ENCODE results near the gene PGLYRP2. TPM values are rescaled to one million over a fixed set of nuclear protein-coding genes. Genes with fewer than 3 reads are reported as not detected.
A peak's percentile ranks its signal among the peaks of the same experiment; 100 is the strongest.
"Not testable (repeated sequence)": the region's sequence is repeated elsewhere in the genome, so short reads cannot be mapped to it uniquely, and the experiment has no call there.

Gene PGLYRP2
- total RNA-seq, 1 donor from 2014 or later: not detected

DNA sequence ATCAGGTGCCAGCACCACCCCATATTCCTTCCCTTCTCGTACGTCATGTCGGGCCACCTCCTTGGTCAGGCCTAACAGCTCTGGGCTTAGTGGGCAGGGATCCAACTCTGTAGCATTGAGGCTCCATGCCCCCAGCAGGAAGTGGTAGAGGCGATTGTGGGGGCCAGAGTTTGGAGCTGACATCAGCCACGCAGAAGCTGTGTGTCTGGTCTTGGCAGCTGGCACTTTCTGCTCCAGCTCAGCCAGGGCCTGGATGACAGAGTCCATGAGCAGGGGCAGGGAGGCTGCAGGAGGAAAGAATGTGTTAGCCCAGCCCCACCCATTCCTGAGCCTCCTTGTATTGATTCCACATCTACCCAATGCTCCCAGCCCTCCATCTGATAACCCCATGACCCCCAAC, 3.0 kb downstream of the PGLYRP2 start:
- no peak for DNase-seq
- no peak for ATAC-seq
- no peaks in the 10 kb centered on the region for H3K27me3 ChIP-seq
- no peaks in the 10 kb centered on the region for H3K36me3 ChIP-seq
- no peaks in the 10 kb centered on the region for H3K9me3 ChIP-seq
- H3K27ac ChIP-seq: no peak overlapping the region
- intact Hi-C loops (cut with DNase I): no loop called here
- TF ChIP-seq, protein P1, sequence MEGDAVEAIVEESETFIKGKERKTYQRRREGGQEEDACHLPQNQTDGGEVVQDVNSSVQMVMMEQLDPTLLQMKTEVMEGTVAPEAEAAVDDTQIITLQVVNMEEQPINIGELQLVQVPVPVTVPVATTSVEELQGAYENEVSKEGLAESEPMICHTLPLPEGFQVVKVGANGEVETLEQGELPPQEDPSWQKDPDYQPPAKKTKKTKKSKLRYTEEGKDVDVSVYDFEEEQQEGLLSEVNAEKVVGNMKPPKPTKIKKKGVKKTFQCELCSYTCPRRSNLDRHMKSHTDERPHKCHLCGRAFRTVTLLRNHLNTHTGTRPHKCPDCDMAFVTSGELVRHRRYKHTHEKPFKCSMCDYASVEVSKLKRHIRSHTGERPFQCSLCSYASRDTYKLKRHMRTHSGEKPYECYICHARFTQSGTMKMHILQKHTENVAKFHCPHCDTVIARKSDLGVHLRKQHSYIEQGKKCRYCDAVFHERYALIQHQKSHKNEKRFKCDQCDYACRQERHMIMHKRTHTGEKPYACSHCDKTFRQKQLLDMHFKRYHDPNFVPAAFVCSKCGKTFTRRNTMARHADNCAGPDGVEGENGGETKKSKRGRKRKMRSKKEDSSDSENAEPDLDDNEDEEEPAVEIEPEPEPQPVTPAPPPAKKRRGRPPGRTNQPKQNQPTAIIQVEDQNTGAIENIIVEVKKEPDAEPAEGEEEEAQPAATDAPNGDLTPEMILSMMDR (IDR thresholded peaks at IDR 0.05): no peak
- H3K4me1 ChIP-seq: no peaks in the 10 kb centered on the region
- H3K4me3 ChIP-seq: no peak overlapping the region

DNA sequence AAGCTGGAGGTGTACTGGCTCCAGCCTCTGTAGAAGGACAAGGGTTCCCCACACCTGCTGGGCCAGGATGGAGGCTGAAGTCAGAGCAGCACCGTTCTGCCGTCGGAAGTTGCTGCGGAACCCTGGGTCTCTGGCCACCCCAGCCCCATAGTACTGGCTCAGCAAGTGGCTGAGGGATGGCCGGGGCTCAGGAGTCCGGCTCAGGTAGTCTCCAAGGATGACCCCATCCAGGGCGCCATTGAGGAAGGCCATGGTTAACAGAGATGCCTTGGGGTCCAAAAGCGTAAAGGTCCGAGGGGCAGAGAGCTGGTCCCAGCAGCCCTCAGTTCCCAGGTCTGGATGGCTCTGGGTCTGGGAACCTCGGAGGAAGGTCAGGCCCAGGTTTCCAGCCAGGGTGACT, 3.7 kb downstream of the PGLYRP2 start:
- no peaks in the 10 kb centered on the region for H3K9me3 ChIP-seq
- no peak for ATAC-seq
- no peak for DNase-seq
- TF ChIP-seq, protein P1 (IDR thresholded peaks at IDR 0.05): no peak
- no peaks in the 10 kb centered on the region for H3K36me3 ChIP-seq
- H3K27ac ChIP-seq: no peak overlapping the region
- intact Hi-C loops (cut with DNase I): no loop called here
- H3K4me3 ChIP-seq: no peak overlapping the region
- H3K27me3 ChIP-seq: no peaks in the 10 kb centered on the region
- H3K4me1 ChIP-seq: no peaks in the 10 kb centered on the region

DNA sequence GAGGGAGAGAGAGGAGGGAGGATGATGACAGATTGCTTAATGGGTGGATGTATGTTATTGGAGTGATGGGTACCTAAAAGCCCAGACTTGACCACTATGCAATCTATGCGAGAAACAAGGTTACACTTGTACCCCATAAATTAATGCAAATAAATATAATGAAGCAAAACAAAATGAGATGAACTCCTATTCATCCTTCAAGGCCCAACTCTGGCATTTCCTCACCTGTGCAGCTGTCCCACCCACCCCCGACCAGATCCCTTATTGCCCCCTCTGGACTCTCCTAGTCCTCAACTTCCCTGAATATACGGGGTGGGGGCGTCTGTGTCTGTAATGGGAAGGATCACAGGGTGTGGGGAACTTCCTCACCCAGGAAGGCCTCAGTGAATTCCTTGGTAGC, 4.1 kb downstream of the PGLYRP2 start:
- no peaks in the 10 kb centered on the region for H3K4me1 ChIP-seq
- intact Hi-C loops (cut with DNase I): no loop called here
- H3K27me3 ChIP-seq: no peaks in the 10 kb centered on the region
- no peak overlapping the region for H3K27ac ChIP-seq
- TF ChIP-seq, protein P1 (IDR thresholded peaks at IDR 0.05): no peak
- ATAC-seq (no peak), DNase-seq (no peak)
- H3K9me3 ChIP-seq: no peaks in the 10 kb centered on the region
- H3K4me3 ChIP-seq: no peak overlapping the region
- H3K36me3 ChIP-seq: no peaks in the 10 kb centered on the region

DNA sequence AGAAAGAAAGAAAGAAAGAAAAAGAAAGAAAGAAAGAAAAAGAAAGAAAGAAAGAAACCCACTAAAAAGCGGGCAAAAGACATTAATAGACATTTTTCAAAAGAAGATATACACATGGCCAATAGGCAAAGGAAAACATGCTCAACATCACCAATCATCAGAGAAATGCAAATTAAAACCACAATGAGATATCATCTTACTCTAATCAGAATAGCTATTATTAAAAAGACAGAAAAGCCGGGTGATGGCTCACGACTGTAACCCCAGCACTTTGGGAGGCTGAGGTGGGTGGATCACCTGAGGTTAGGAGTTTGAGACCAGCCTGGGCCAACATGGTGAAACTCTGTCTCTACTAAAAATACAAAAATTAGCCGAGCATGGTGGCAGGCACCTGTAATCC, 5.5 kb downstream of the PGLYRP2 start:
- H3K9me3 ChIP-seq; ATAC-seq; DNase-seq; H3K4me3 ChIP-seq; H3K36me3 ChIP-seq; intact Hi-C loops (cut with DNase I); H3K4me1 ChIP-seq; H3K27ac ChIP-seq: not testable (repeated sequence)
- H3K27me3 ChIP-seq: peaks cover 12% of the 10 kb centered on the region

DNA sequence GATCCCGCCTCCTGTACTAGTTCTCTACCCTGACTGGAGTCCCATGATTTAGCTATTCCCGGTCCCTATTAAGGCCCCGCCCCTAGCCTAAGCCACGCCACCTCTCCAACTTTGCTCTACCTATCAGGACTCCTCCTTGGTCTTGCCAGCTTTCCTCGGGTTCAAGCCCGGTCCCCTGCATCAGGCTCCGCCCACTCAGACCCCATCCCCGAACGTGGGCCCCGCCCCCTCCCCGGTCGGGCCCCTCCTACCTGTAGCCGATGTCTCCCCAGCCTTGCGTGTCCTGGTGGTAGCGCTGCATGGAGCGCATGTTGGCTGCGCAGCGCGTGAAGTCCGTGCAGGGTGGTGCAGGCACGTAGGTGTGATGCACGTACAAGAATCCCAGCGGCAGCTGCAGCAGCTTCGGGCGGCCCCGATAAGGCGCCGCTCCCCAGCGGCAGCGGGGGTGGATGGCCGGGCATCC, 7.6 kb downstream of the PGLYRP2 start:
- peaks cover 22% of the 10 kb centered on the region for H3K27me3 ChIP-seq
- no peaks in the 10 kb centered on the region for H3K9me3 ChIP-seq
- TF ChIP-seq, protein P1 (IDR thresholded peaks at IDR 0.05): no peak
- H3K4me3 ChIP-seq: no peak overlapping the region
- no peaks in the 10 kb centered on the region for H3K36me3 ChIP-seq
- intact Hi-C loops (cut with DNase I): no loop called here
- ATAC-seq (no peak), DNase-seq (peak; percentile 50)
- H3K27ac ChIP-seq: no peak overlapping the region
- H3K4me1 ChIP-seq: peaks cover 2% of the 10 kb centered on the region

DNA sequence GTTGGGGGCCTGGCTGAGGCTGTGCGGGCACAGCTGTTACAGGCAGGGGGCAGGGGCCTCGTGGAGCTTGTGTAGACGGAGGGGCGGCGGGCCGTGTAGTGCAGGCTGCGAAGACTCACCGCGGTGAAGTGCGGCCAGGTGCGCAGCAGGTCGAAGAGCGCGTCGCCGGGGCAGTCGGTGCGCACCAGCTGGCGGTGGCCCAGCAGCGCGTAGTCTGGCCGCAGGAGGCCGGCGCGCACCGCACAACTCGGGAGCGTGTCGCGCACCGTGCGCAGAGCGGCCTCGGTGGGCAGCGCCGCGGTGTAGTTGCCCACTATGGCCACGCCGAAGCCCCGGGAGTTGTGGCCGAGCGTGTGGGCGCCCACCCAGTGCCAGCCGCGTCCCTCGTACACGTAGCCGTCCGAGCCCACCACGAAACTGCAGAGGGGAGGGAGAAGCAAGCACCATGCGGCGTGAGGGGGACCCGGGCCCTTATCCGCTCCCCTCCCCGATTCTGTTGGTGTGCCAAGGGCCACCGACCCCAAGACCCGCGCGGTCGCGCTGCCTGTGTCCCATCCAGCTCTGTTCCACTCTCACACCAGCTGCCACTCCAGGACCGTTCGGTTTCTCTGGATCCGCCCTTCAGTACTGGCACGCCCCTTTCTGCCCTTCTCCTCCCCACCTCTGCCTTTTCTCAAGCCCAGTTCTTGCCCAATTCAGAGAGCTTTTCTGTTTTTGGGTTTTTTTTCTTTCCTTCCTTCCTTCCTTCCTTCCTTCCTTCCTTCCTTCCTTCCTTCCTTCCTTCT, 9.6 kb downstream of the PGLYRP2 start:
- H3K9me3 ChIP-seq: no peaks in the 10 kb centered on the region
- peak overlapping the region; percentile 42 for H3K4me3 ChIP-seq
- peaks cover 6% of the 10 kb centered on the region for H3K4me1 ChIP-seq
- DNase-seq: peak; percentile 63
- intact Hi-C loops (cut with DNase I): no loop called here
- no peak overlapping the region for H3K27ac ChIP-seq
- H3K27me3 ChIP-seq: peaks cover 22% of the 10 kb centered on the region
- H3K36me3 ChIP-seq: no peaks in the 10 kb centered on the region
- TF ChIP-seq, protein P1 (IDR thresholded peaks at IDR 0.05): no peak
- ATAC-seq: peak; percentile 72
